ENCODE measurements around the gene INPP5D.

DNA sequence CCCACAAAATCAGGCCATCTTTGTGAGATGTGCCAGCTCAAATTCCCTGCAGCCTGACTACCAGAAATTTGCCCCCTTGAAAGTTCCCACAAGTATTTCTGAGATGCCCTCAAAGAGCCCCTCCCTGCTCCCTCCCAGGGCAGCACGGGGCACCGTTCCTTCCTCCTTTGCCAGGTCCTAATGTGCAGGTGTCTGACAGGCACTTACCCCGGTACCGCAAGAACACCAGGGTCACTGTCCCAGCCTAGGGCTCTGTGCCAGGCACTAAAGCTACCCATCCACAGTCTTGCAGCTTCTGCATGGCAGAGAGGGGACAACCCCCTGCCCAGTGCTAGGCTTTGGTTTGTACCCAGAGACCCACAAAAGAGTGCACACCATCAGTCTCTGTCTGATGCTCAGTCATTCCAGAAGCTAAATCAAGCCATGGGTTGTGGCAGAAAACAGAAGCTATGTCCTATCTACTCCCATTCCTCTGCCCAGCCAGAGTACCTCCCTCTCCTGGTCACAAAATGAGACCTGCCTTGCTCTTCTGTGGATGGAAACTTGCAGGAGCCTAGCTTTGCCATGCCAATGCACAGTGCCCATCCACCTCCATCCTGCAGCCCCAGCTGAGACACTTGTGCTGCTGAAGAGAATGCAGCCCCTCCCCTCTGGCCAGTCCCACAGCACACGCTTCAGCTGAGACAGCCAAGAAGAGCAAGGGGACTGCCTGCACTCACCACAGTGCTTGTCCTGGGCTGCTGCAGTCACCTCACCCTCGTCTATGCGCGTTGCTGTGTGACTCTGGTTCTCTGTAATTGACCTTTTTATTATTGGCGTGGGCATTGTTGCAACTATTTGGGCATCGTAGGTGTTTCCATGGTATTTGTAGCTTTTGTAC is 48.7 kb downstream of the INPP5D start:
- TF ChIP-seq POLR2A (IDR thresholded peaks at IDR 0.05), result no peak
- no peak for TF ChIP-seq POLR2AphosphoS5 (IDR thresholded peaks at IDR 0.05)
- TF ChIP-seq, protein P1, sequence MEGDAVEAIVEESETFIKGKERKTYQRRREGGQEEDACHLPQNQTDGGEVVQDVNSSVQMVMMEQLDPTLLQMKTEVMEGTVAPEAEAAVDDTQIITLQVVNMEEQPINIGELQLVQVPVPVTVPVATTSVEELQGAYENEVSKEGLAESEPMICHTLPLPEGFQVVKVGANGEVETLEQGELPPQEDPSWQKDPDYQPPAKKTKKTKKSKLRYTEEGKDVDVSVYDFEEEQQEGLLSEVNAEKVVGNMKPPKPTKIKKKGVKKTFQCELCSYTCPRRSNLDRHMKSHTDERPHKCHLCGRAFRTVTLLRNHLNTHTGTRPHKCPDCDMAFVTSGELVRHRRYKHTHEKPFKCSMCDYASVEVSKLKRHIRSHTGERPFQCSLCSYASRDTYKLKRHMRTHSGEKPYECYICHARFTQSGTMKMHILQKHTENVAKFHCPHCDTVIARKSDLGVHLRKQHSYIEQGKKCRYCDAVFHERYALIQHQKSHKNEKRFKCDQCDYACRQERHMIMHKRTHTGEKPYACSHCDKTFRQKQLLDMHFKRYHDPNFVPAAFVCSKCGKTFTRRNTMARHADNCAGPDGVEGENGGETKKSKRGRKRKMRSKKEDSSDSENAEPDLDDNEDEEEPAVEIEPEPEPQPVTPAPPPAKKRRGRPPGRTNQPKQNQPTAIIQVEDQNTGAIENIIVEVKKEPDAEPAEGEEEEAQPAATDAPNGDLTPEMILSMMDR (IDR thresholded peaks at IDR 0.05), result no peak
- TF ChIP-seq EP300 (IDR thresholded peaks at IDR 0.05), result no peak

Data from stomach (tissue), 4 donors.